ENCODE measurements around the gene SNX3. TPM values are rescaled to one million over a fixed set of nuclear protein-coding genes. Genes with fewer than 3 reads are reported as not detected.

The SNX3 gene
- total and polyA plus RNA-seq, 2 experiments from 2014 or later, result 291 to 359 TPM

DNA sequence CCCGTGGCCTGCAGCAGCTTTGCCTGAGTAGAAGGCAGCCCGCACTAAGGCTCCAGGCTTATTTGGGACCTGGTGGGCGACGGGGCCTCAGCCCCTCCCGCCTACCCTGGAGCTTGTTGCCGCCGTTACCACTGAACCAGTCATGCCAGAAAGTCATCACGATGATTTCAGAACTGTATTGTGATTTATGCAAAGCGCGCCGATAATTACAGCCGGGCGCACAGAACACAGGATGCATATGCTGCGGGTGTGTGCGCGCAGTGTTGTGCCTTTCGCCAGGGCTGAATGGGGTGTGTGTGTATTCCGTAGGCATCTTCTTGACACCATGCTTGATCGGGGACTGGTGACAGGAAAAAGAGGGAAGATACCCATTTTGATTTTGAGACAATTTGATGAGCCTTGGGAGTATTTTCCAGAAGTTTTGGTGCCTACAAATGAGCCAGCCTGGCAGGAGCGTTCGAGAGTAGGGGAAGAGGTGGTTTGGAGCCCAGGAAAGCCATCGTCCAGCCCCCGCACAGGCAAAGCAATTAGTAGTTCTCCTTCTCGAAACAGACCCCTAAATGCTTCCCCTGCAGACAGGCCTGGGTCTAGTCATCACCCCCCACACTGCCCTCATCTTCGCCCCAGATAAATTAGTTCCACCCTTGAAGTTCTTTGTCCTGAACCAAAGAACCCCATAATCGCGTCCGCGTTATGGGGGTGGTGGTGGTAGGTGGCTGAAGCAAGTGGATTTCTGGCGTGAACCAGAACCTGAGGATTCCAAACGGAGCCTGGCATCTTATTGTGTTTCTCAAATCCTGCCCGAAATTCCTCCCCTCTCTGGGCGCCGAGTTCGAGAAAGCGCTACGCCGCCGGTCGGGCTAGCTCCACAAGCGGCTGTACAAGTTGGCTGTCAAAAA, 96.9 kb downstream of the SNX3 start:
- peaks cover 100% of the 10 kb centered on the region for H3K27me3 ChIP-seq
- H3K4me2 ChIP-seq, result no peak overlapping the region
- no peaks in the 10 kb centered on the region for H3K79me2 ChIP-seq
- no peak overlapping the region for H3K27ac ChIP-seq
- 12% methylated on average over 41 of the region's 41 CpGs for WGBS (ENCODE audit: low lambda C conversion rate, missing lambda C conversion rate)
- no peaks in the 10 kb centered on the region for H3K9me3 ChIP-seq (ENCODE audit: low read depth)
- DNase-seq (ENCODE audit: low spot score), result no peak
- no peaks in the 10 kb centered on the region for H3K36me3 ChIP-seq (replicated peaks; ENCODE audit: insufficient read depth, low read depth)
- TF ChIP-seq, protein P1, sequence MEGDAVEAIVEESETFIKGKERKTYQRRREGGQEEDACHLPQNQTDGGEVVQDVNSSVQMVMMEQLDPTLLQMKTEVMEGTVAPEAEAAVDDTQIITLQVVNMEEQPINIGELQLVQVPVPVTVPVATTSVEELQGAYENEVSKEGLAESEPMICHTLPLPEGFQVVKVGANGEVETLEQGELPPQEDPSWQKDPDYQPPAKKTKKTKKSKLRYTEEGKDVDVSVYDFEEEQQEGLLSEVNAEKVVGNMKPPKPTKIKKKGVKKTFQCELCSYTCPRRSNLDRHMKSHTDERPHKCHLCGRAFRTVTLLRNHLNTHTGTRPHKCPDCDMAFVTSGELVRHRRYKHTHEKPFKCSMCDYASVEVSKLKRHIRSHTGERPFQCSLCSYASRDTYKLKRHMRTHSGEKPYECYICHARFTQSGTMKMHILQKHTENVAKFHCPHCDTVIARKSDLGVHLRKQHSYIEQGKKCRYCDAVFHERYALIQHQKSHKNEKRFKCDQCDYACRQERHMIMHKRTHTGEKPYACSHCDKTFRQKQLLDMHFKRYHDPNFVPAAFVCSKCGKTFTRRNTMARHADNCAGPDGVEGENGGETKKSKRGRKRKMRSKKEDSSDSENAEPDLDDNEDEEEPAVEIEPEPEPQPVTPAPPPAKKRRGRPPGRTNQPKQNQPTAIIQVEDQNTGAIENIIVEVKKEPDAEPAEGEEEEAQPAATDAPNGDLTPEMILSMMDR (IDR thresholded peaks at IDR 0.05; ENCODE audit: poor library complexity), result no peak
- TF ChIP-seq EZH2 (IDR thresholded peaks at IDR 0.05; ENCODE audit: borderline replicate concordance), result peak; percentile 20
- TF ChIP-seq EZH2phosphoT487 (IDR thresholded peaks at IDR 0.05; ENCODE audit: low read depth, severe bottlenecking, unreplicated experiment), result peak; percentile 81
- peaks cover 4% of the 10 kb centered on the region for H4K20me1 ChIP-seq (ENCODE audit: insufficient read depth, poor library complexity, severe bottlenecking)
- no peak overlapping the region for H3K4me3 ChIP-seq
- no peak overlapping the region for H2AFZ ChIP-seq
- H3K4me1 ChIP-seq (ENCODE audit: insufficient read depth), result peaks cover 41% of the 10 kb centered on the region
- H3K9me2 ChIP-seq (replicated peaks; ENCODE audit: insufficient read depth), result no peaks in the 10 kb centered on the region

DNA sequence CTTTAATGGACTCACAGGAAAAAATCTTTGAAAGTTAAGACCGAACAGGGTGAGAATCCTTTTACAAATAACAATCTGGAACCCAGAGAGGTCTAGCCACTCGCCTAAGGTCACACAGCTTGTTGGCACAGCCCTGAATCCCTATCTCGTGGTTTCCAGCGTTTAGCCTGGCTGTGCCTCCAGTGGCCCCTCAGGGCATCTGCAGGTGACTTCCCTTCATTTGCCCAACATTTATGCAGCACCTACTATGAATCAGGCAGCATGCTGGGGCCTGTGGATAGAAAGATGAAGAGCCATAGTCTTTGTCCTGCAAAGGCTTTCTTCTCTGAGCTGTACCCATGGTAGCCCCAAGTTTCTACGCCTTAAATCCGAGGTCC, 97.6 kb downstream of the SNX3 start:
- no peak for TF ChIP-seq EZH2 (IDR thresholded peaks at IDR 0.05; ENCODE audit: borderline replicate concordance)
- TF ChIP-seq, protein P1 (IDR thresholded peaks at IDR 0.05; ENCODE audit: poor library complexity), result no peak
- TF ChIP-seq EZH2phosphoT487 (IDR thresholded peaks at IDR 0.05; ENCODE audit: low read depth, severe bottlenecking, unreplicated experiment), result no peak
- peaks cover 35% of the 10 kb centered on the region for H3K4me1 ChIP-seq (ENCODE audit: insufficient read depth)
- 12% methylated on average over 6 of the region's 6 CpGs for WGBS (ENCODE audit: low lambda C conversion rate, missing lambda C conversion rate)
- no peaks in the 10 kb centered on the region for H3K36me3 ChIP-seq (replicated peaks; ENCODE audit: insufficient read depth, low read depth)
- H3K4me3 ChIP-seq, result no peak overlapping the region
- H3K79me2 ChIP-seq, result no peaks in the 10 kb centered on the region
- no peaks in the 10 kb centered on the region for H3K9me3 ChIP-seq (ENCODE audit: low read depth)
- no peak overlapping the region for H3K4me2 ChIP-seq
- no peak for DNase-seq (ENCODE audit: low spot score)
- H4K20me1 ChIP-seq (ENCODE audit: insufficient read depth, poor library complexity, severe bottlenecking), result no peaks in the 10 kb centered on the region
- H3K27ac ChIP-seq, result no peak overlapping the region
- H2AFZ ChIP-seq, result no peak overlapping the region
- no peaks in the 10 kb centered on the region for H3K9me2 ChIP-seq (replicated peaks; ENCODE audit: insufficient read depth)
- H3K27me3 ChIP-seq, result peaks cover 100% of the 10 kb centered on the region

DNA sequence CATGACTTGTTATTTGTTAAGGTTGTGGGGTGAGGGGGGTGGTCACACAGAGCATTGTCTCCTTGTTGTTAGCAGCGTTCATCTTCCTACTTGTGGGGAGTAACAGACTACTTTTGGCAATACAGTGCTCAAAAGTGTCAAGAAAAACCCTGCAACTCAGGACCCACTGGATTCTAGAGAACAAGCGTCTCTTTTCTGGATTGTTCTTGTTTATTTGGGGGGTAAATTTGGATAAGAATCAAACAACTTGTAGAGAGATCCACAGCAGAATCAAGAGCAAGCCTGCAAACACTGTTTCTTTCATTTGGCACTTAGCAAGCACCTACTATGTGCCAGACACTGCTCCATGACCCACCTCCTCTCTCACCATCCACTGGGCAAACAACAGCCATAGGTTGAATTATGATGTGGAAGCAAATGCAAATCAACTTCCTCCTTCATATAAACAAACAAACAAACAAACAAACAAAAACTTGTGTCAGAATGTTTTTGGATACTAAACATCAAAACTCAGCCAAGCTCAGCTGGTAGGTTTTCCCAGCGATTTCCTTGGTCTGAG, 99.0 kb downstream of the SNX3 start:
- H3K9me2 ChIP-seq (replicated peaks; ENCODE audit: insufficient read depth), result no peaks in the 10 kb centered on the region
- no peak overlapping the region for H3K4me3 ChIP-seq
- no peak for DNase-seq (ENCODE audit: low spot score)
- WGBS (ENCODE audit: low lambda C conversion rate, missing lambda C conversion rate), result 16% methylated on average over 3 of the region's 3 CpGs
- TF ChIP-seq EZH2phosphoT487 (IDR thresholded peaks at IDR 0.05; ENCODE audit: low read depth, severe bottlenecking, unreplicated experiment) (no peak), EZH2 (IDR thresholded peaks at IDR 0.05; ENCODE audit: borderline replicate concordance) (no peak)
- TF ChIP-seq, protein P1 (IDR thresholded peaks at IDR 0.05; ENCODE audit: poor library complexity), result no peak
- H4K20me1 ChIP-seq (ENCODE audit: insufficient read depth, poor library complexity, severe bottlenecking), result no peaks in the 10 kb centered on the region
- H3K27ac ChIP-seq, result no peak overlapping the region
- H2AFZ ChIP-seq, result no peak overlapping the region
- peaks cover 100% of the 10 kb centered on the region for H3K27me3 ChIP-seq
- H3K36me3 ChIP-seq (replicated peaks; ENCODE audit: insufficient read depth, low read depth), result no peaks in the 10 kb centered on the region
- peaks cover 37% of the 10 kb centered on the region for H3K4me1 ChIP-seq (ENCODE audit: insufficient read depth)
- H3K9me3 ChIP-seq (ENCODE audit: low read depth), result no peaks in the 10 kb centered on the region
- H3K79me2 ChIP-seq, result no peaks in the 10 kb centered on the region
- H3K4me2 ChIP-seq, result no peak overlapping the region

Small RNAs within 50 kb of the gene (small RNA-seq; reads per million reads assigned to genes)
- not detected for gene RNA5SP212
- gene RNU6-1144P, result not detected
- gene Z98742.2, result not detected

Other genes with a start within 250 kb of the SNX3 start
- 25.3 and 26.1 TPM in 2 replicates for gene OSTM1, start 186.3 kb downstream of the SNX3 start, total RNA-seq
- 19.1 and 24.1 TPM in 2 replicates for gene OSTM1, start 186.3 kb downstream of the SNX3 start, polyA plus RNA-seq
- not detected in 2 replicates for gene NR2E1, start 95.0 kb downstream of the SNX3 start, total RNA-seq
- gene NR2E1, start 95.0 kb downstream of the SNX3 start, polyA plus RNA-seq, result not detected in 2 replicates
- 9.7 and 9.9 TPM in 2 replicates for gene AFG1L, start 34.0 kb upstream of the SNX3 start, total RNA-seq
- 9.2 and 9.4 TPM in 2 replicates for gene AFG1L, start 34.0 kb upstream of the SNX3 start, polyA plus RNA-seq